Measurements from ENCODE around the gene PLEKHJ1. TPM values are rescaled to one million over a fixed set of nuclear protein-coding genes. Genes with fewer than 3 reads are reported as not detected.
A peak's percentile ranks its signal among the peaks of the same experiment; 100 is the strongest.

PLEKHJ1 gene
- total and polyA plus RNA-seq, 9 of the 15 experiments (the other 6 are each of a cell fraction or from before 2014, with no cell fraction given), result 1.5 to 188 (median 63.9) TPM

- in situ Hi-C loops (cut with MboI), result no loop called here
- ATAC-seq (no peak), DNase-seq (ENCODE audit: extremely low read depth in 1 of 4, low spot score in 3 of 4) (no peak), FAIRE-seq (no peak)
- Histone ChIP-seq H3K9me1 (ENCODE audit: control insufficient read depth, insufficient read depth, low read length) (no peaks in the 10 kb centered on the region), H3K27ac (ENCODE audit: extremely low read depth, low read depth, low read length) (no peak overlapping the region), H4K20me1 (replicated peaks; ENCODE audit: control insufficient read depth, insufficient read depth, low read length) (no peaks in the 10 kb centered on the region), H2AFZ (ENCODE audit: low read depth, low read length) (no peak overlapping the region), H3K36me3 (ENCODE audit: control insufficient read depth, insufficient read depth, low read length) (peaks cover 91% of the 10 kb centered on the region; the same call in 2 of the 3 replicates), H3K9ac (ENCODE audit: insufficient read depth in 1 of 2, low read depth in 2 of 2, low read length in 2 of 2) (no peak overlapping the region), H3K4me2 (ENCODE audit: insufficient read depth, low read length) (no peak overlapping the region), H3K79me2 (ENCODE audit: control insufficient read depth, insufficient read depth, low read length) (no peaks in the 10 kb centered on the region), H3K4me1 (replicated peaks in 1 of 2; ENCODE audit: control insufficient read depth in 2 of 2, insufficient read depth in 2 of 2, low read length in 2 of 2) (peaks cover 0 to 41% of the 10 kb centered on the region in 2 experiments; a peak in 2 of 5 replicates), H3K27me3 (ENCODE audit: control insufficient read depth in 2 of 2, insufficient read depth in 2 of 2, low read length in 2 of 2) (no peaks in the 10 kb centered on the region), H3K9me3 (replicated peaks; ENCODE audit: control insufficient read depth, insufficient read depth, low read depth, low read length) (no peaks in the 10 kb centered on the region), H3K4me3 (no peak overlapping the region)
- ChIA-PET CTCF (ENCODE audit: low intra/inter-chr PET ratio) (interaction anchor here (0.6 kb wide), 1 partner anchor 67 kb away, joined by 3 read pairs; no protein-coding TSS in a partner anchor), POLR2A (interaction anchor here (0.6 kb wide), 1 partner anchor 53 kb away, joined by 3 read pairs; no protein-coding TSS in a partner anchor)
- BruUV-seq (replicated peaks), result no TSS peak
- 95% methylated on average over 13 of the region's 13 CpGs for WGBS (ENCODE audit: insufficient coverage, low coverage, missing lambda C conversion rate)
- intact Hi-C loops (cut with micrococcal nuclease), result no loop called here
- 0 out of 2 replicates have a peak, but pooled peaks have one; percentile 15 for TF ChIP-seq POLR2G (IDR thresholded peaks at IDR 0.05; ENCODE audit: low read depth, low read length)
- TF ChIP-seq HOMEZ (CRISPR knock-in tag; IDR thresholded peaks at IDR 0.05), result no peak
- TF ChIP-seq NR4A1 (CRISPR knock-in tag; IDR thresholded peaks at IDR 0.05), result no peak
- TF ChIP-seq NR4A1 (tag; IDR thresholded peaks at IDR 0.05), result no peak
These were observed 11.3 kb downstream of the PLEKHJ1 start for GRCh38 chr19:2224754-2225349.

Measured in K562 (cell line).